WTC11 (cell line): Measurements from ENCODE around the gene WDR7. TPM values are rescaled to one million over a fixed set of nuclear protein-coding genes. Genes with fewer than 3 reads are reported as not detected.

Experiments used
- ATAC-seq: fragments of 200-7000 bp; cut with Tn5 transposase; 2 replicates; pipeline ENCODE4 v1.10.0; 2021; ENCODE audit warnings: mild to moderate bottlenecking, moderate library complexity
- CTCF ChIA-PET: fragments of 300-600 bp; sonication (Branson Sonifier 250); formaldehyde crosslinking; loops from one replicate; lab custom pipeline; 2021; ENCODE audit warnings: antibody characterized with exemption; lab: Charles Lee
- POLR2A ChIA-PET: fragments of 350-600 bp; sonication (Branson Sonifier 250); formaldehyde crosslinking; loops from one replicate; lab custom pipeline; 2021; ENCODE audit warnings: antibody characterized with exemption; lab: Charles Lee
- DNase-seq: peaks from one replicate; pipeline ENCODE4 v3.0.0; 2021; ENCODE audit warnings: low spot score
- H3K27ac Mint-ChIP-seq: 2 replicates; pipeline ENCODE4 v1.8.0; 2021; ENCODE audit warnings: mixed read lengths
- H3K27me3 Mint-ChIP-seq: 2 replicates; pipeline ENCODE4 v1.8.0; 2021; ENCODE audit warnings: low read depth, mild to moderate bottlenecking, moderate library complexity, mixed read lengths
- H3K36me3 Mint-ChIP-seq: 2 replicates; pipeline ENCODE4 v1.8.0; 2021; ENCODE audit warnings: mixed read lengths
- H3K4me1 Mint-ChIP-seq: 2 replicates; pipeline ENCODE4 v1.8.0; 2022; ENCODE audit warnings: mixed read lengths
- H3K4me3 Mint-ChIP-seq: 2 replicates; pipeline ENCODE4 v1.8.0; 2021; ENCODE audit warnings: mild to moderate bottlenecking, moderate library complexity, mixed read lengths
- H3K9me3 Mint-ChIP-seq: 2 replicates; pipeline ENCODE4 v1.8.0; 2021; ENCODE audit warnings: mixed read lengths
- AFF4 ChIP-seq: sonication (generic); formaldehyde crosslinking; IDR thresholded peaks from 2 replicates; pipeline ENCODE4 v1.8.1; 2023; ENCODE audit warnings: mild to moderate bottlenecking, missing genetic modification reagents, borderline replicate concordance
- ATF1 ChIP-seq: sonication (generic); formaldehyde crosslinking; IDR thresholded peaks from 2 replicates; pipeline ENCODE4 v1.8.1; 2023; ENCODE audit warnings: mild to moderate bottlenecking, moderate library complexity, missing genetic modification reagents
- ATF6 ChIP-seq: sonication (generic); formaldehyde crosslinking; IDR thresholded peaks from 2 replicates; pipeline ENCODE4 v1.8.1; 2023; ENCODE audit warnings: mild to moderate bottlenecking, missing genetic modification reagents
- CREB1 ChIP-seq: sonication (generic); formaldehyde crosslinking; IDR thresholded peaks from 2 replicates; pipeline ENCODE4 v1.8.0; 2023; ENCODE audit warnings: mild to moderate bottlenecking, missing genetic modification reagents
- E2F1 ChIP-seq: sonication (generic); formaldehyde crosslinking; IDR thresholded peaks from 2 replicates; pipeline ENCODE4 v1.8.0; 2022; ENCODE audit warnings: mild to moderate bottlenecking, missing genetic modification reagents
- FOXK1 ChIP-seq: sonication (generic); formaldehyde crosslinking; IDR thresholded peaks from 2 replicates; pipeline ENCODE4 v1.8.0; 2022; ENCODE audit warnings: mild to moderate bottlenecking, moderate library complexity, missing genetic modification reagents
- HMGA2 ChIP-seq: fragments of 250-450 bp; sonication (Bioruptor Pico); IDR thresholded peaks from 2 replicates; pipeline ENCODE4 v1.4.0; 2021; ENCODE audit warnings: mild to moderate bottlenecking, moderate library complexity
- IRF1 ChIP-seq: sonication (generic); formaldehyde crosslinking; IDR thresholded peaks from 2 replicates; pipeline ENCODE4 v1.8.0; 2023; ENCODE audit warnings: missing genetic modification reagents
- MLX ChIP-seq: sonication (generic); formaldehyde crosslinking; IDR thresholded peaks from 2 replicates; pipeline ENCODE4 v1.8.1; 2023; ENCODE audit warnings: mild to moderate bottlenecking, missing genetic modification reagents, moderate library complexity
- NR1H2 ChIP-seq: sonication (generic); formaldehyde crosslinking; IDR thresholded peaks from 2 replicates; pipeline ENCODE4 v1.9.0; 2021; ENCODE audit warnings: mild to moderate bottlenecking, moderate library complexity, missing genetic modification reagents
- TP53 ChIP-seq: sonication (generic); formaldehyde crosslinking; IDR thresholded peaks from 2 replicates; pipeline ENCODE4 v1.8.1; 2023; ENCODE audit warnings: mild to moderate bottlenecking, missing genetic modification reagents
- ZNF138 ChIP-seq: sonication (generic); formaldehyde crosslinking; conservative IDR thresholded peaks from 2 replicates; pipeline ENCODE4 v1.8.1; 2022; ENCODE audit warnings: mild to moderate bottlenecking, moderate library complexity, missing genetic modification reagents
- ZNF232 ChIP-seq: sonication (generic); formaldehyde crosslinking; IDR thresholded peaks from 2 replicates; pipeline ENCODE4 v1.8.0; 2022; ENCODE audit warnings: mild to moderate bottlenecking, missing genetic modification reagents
- ZNF423 ChIP-seq: fragments of 250-450 bp; sonication (Bioruptor Pico); IDR thresholded peaks from 2 replicates; pipeline ENCODE4 v2.1.2; 2022; ENCODE audit warnings: mild to moderate bottlenecking, moderate library complexity
- ZNF512 ChIP-seq: sonication (generic); formaldehyde crosslinking; IDR thresholded peaks from 2 replicates; pipeline ENCODE4 v1.8.1; 2022; ENCODE audit warnings: missing genetic modification reagents, borderline replicate concordance
- ZNF532 ChIP-seq: fragments of 250-450 bp; sonication (Bioruptor Pico); IDR thresholded peaks from 2 replicates; pipeline ENCODE4 v1.9.0; 2021; ENCODE audit warnings: mild to moderate bottlenecking, borderline replicate concordance
- total RNA-seq: library from RNA; stranded (reverse); gene quantifications from 3 replicates; pipeline ENCODE4 v1.2.3, GENCODE V29; 2021

WDR7 gene
- total RNA-seq, 1 experiment from 2014 or later, result 12.2 TPM

- Mint-ChIP-seq H3K4me3 (no peak overlapping the region), H3K4me1 (no peaks in the 10 kb centered on the region), H3K9me3 (no peaks in the 10 kb centered on the region), H3K27ac (no peak overlapping the region), H3K27me3 (no peaks in the 10 kb centered on the region), H3K36me3 (no peaks in the 10 kb centered on the region)
- no peak for TF ChIP-seq ZNF138
- TF ChIP-seq MLX (CRISPR knock-in tag), result no peak
- no peak for TF ChIP-seq ZNF232 (CRISPR knock-in tag)
- TF ChIP-seq NR1H2, result no peak
- no peak for TF ChIP-seq IRF1 (CRISPR knock-in tag)
- peak; percentile 57; the same call in 1 of the 2 replicates for TF ChIP-seq HMGA2 (CRISPR knock-in tag)
- ATAC-seq, result no peak
- POLR2A ChIA-PET, result no interaction called here
- CTCF ChIA-PET, result no interaction called here
- DNase-seq, result no peak
Measured at GRCh38 chr18:56691530-56691929, 40.4 kb downstream of the WDR7 start.

GRCh38 chr18:56696966-56697365 is 45.8 kb downstream of the WDR7 start:
- no peaks in the 10 kb centered on the region for H3K4me1 Mint-ChIP-seq
- no peaks in the 10 kb centered on the region for H3K36me3 Mint-ChIP-seq
- CTCF ChIA-PET, result no interaction called here
- H3K27ac Mint-ChIP-seq, result no peak overlapping the region
- POLR2A ChIA-PET, result no interaction called here
- H3K27me3 Mint-ChIP-seq, result no peaks in the 10 kb centered on the region
- DNase-seq (no peak), ATAC-seq (no peak)
- H3K9me3 Mint-ChIP-seq, result no peaks in the 10 kb centered on the region
- H3K4me3 Mint-ChIP-seq, result no peak overlapping the region
- TF ChIP-seq FOXK1 (no peak), AFF4 (CRISPR knock-in tag) (no peak), E2F1 (CRISPR knock-in tag) (no peak), ATF6 (no peak), CREB1 (CRISPR knock-in tag) (no peak), ZNF423 (CRISPR knock-in tag) (no peak), TP53 (CRISPR knock-in tag) (no peak), ZNF512 (no peak), ATF1 (CRISPR knock-in tag) (no peak), ZNF532 (CRISPR knock-in tag) (no peak)
